Gastrocnemius medialis (tissue), 4 donors: ENCODE results near the gene ACTR5.

Experiments used
- POLR2A ChIP-seq, 2 donors: fragments of 450-650 bp; IDR thresholded peaks; one replicate each; pipeline ENCODE4 v1.6.1; 2017; ENCODE audit warnings: antibody characterized with exemption in 2 of 2, mild to moderate bottlenecking in 2 of 2, moderate library complexity in 2 of 2
- TF ChIP-seq, protein P1 (sequence below), 5 experiments: fragments of 450-650 bp in 3 of 5; fragments of 200-600 bp in 2 of 5; sonication (generic) in 2 of 5; IDR thresholded peaks in 4 of 5; conservative IDR thresholded peaks in 1 of 5; 1 replicate in 4 of 5; 2 replicates in 1 of 5; pipeline ENCODE4 v1.5.1; 2016 to 2019; ENCODE audit warnings: antibody characterized with exemption in 5 of 5, mild to moderate bottlenecking in 3 of 5, moderate library complexity in 3 of 5

DNA sequence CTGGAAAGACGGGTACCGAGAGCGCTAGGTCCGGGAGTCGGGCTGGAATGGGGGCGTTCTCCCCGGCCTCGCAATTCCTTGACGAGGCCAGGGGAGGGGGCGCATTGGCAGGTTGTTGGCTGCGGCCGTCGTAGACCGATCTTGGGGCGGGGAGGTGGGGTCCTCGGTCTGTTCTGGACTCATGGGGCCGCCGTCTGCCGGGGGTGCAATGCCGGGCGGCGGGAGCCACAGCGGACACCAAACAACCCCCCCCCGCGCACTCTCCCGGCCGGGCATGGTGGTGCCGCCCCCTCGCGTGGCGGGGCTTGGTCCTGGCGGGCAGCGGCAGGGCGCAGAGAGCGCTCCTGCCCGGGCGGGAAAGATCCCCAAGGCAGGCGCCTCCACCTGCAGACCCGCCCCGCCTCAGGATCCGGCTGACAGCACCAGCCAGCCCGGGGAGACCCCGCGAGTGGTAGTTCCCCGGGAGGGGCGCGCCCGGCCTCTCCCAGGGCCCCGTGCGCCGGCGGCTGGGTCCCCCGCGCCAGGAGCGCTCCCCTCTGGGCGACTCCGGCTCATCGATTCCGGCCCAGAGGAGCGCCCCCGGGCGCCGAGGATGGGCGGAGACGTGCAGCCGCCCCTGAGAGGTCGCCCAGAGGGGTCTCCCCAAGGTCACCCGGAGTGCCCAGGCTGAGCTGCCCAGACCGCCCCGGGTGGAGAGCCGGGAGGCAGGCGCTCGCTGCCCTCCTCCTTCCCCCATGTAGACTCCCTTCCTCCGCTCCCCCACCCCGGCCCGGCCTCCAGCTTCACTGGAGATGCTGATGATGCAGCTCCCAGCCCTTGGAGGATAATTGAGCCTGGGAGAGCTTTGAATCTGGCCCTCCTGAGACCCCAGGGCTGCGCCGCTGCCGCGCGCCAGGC is 57.9 kb downstream of the ACTR5 start:
- TF ChIP-seq, protein P1, sequence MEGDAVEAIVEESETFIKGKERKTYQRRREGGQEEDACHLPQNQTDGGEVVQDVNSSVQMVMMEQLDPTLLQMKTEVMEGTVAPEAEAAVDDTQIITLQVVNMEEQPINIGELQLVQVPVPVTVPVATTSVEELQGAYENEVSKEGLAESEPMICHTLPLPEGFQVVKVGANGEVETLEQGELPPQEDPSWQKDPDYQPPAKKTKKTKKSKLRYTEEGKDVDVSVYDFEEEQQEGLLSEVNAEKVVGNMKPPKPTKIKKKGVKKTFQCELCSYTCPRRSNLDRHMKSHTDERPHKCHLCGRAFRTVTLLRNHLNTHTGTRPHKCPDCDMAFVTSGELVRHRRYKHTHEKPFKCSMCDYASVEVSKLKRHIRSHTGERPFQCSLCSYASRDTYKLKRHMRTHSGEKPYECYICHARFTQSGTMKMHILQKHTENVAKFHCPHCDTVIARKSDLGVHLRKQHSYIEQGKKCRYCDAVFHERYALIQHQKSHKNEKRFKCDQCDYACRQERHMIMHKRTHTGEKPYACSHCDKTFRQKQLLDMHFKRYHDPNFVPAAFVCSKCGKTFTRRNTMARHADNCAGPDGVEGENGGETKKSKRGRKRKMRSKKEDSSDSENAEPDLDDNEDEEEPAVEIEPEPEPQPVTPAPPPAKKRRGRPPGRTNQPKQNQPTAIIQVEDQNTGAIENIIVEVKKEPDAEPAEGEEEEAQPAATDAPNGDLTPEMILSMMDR (IDR thresholded peaks at IDR 0.05 in 4 of 5, conservative IDR thresholded peaks at IDR 0.05 in 1 of 5): peak in 1 of 5 experiments; percentile 10
- TF ChIP-seq POLR2A (IDR thresholded peaks at IDR 0.05): no peak
